Endodermal cell (in vitro differentiated cells): ENCODE measurements around the gene GBGT1. TPM values are rescaled to one million over a fixed set of nuclear protein-coding genes. Genes with fewer than 3 reads are reported as not detected.

Experiments used
- DNase-seq: peaks from one replicate; pipeline ENCODE4 v3.0.0-alpha.2; 2017
- H3K27ac ChIP-seq: 2 replicates; pipeline ENCODE4 v1.5.1; 2013; ENCODE audit warnings: mild to moderate bottlenecking, low read depth, low read length, moderate library complexity
- H3K27me3 ChIP-seq: 2 replicates; pipeline ENCODE4 v1.6.1; 2013; ENCODE audit warnings: mild to moderate bottlenecking, low read length, moderate library complexity; ENCODE audit not compliant: insufficient read depth, control insufficient read depth, poor library complexity, severe bottlenecking
- H3K36me3 ChIP-seq: 2 replicates; pipeline ENCODE4 v1.7.0; 2013; ENCODE audit warnings: mild to moderate bottlenecking, low read length, moderate library complexity; ENCODE audit not compliant: control insufficient read depth, insufficient read depth
- H3K4me1 ChIP-seq: one replicate; pipeline ENCODE4 v1.7.0; 2013; ENCODE audit warnings: low read length; ENCODE audit not compliant: control insufficient read depth, insufficient read depth
- H3K4me3 ChIP-seq: 2 replicates; pipeline ENCODE4 v1.5.1; 2013; ENCODE audit warnings: mild to moderate bottlenecking, low read length, moderate library complexity
- H3K9ac ChIP-seq: 2 replicates; pipeline ENCODE4 v1.6.1; 2013; ENCODE audit warnings: mild to moderate bottlenecking, low read length, moderate library complexity; ENCODE audit not compliant: poor library complexity, severe bottlenecking; ENCODE audit errors: extremely low read depth
- H3K9me3 ChIP-seq: 2 replicates; pipeline ENCODE4 v1.6.1; 2013; ENCODE audit warnings: mild to moderate bottlenecking, low read length, moderate library complexity; ENCODE audit not compliant: control insufficient read depth
- H3K27ac Mint-ChIP-seq: 2 replicates; pipeline ENCODE4 v1.8.0; 2020; ENCODE audit warnings: mixed read lengths
- H3K27me3 Mint-ChIP-seq: 2 replicates; pipeline ENCODE4 v1.8.0; 2021; ENCODE audit warnings: mild to moderate bottlenecking, mixed read lengths; ENCODE audit not compliant: insufficient read depth
- H3K36me3 Mint-ChIP-seq: 2 replicates; pipeline ENCODE4 v1.8.0; 2020; ENCODE audit warnings: low read depth, mixed read lengths
- H3K4me1 Mint-ChIP-seq: 2 replicates; pipeline ENCODE4 v1.8.0; 2020; ENCODE audit warnings: mixed read lengths
- H3K4me3 Mint-ChIP-seq: 2 replicates; pipeline ENCODE4 v1.8.0; 2020; ENCODE audit warnings: mild to moderate bottlenecking, moderate library complexity, mixed read lengths
- H3K9me3 Mint-ChIP-seq: 2 replicates; pipeline ENCODE4 v1.8.0; 2020; ENCODE audit warnings: mild to moderate bottlenecking, mixed read lengths
- WGBS, 2 experiments: methylation state at CpG; one replicate each; pipeline versions ENCODE4 v1.1.5 to v1.1.7; 2013; ENCODE audit warnings: missing lambda C conversion rate in 2 of 2, mixed read lengths in 1 of 2; ENCODE audit not compliant: insufficient coverage in 1 of 2, insufficient read length in 1 of 2; 5-methylcytosine and 5-hydroxymethylcytosine counted together
- total RNA-seq, 2 donors: library from RNA; stranded (reverse); fragmentation: NEBNext Ultra II Directional in 1 of 2; extraction: Animal tissue kit (Norgen Biotek cat#: 25700) in 1 of 2; gene quantifications; 2 replicates in 1 of 2; 3 replicates in 1 of 2; pipeline ENCODE4 v1.2.1, GENCODE V29; 2021
- TF ChIP-seq, protein P1 (sequence below): fragments of 200-600 bp; sonication (generic); conservative IDR thresholded peaks from 2 replicates; pipeline ENCODE4 v1.5.0; 2021; ENCODE audit warnings: antibody characterized with exemption, mild to moderate bottlenecking

The GBGT1 gene
- total RNA-seq, 2 donors from 2014 or later: 28.2 to 29.1 TPM

DNA sequence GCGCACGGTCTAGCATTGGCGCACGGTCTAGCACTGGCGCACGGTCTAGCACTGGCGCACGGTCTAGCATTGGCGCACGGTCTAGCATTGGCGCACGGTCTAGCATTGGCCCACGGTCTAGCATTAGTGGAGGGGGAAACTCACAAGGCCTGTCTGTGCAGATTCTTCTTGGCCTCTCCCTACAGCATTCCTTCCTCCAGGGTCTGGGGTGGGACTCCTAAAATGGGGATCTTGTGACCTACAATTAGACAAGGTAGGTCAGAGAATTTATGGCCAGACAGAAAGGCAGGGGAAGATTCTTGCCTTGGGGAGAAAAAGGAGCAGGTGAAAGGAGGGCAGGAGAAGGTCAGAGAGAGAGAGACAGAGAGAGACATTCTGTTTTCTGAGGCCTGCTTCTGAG is 5.4 kb upstream of the GBGT1 start:
- 92% methylated on average over 13 of the region's 13 CpGs for WGBS, 2 experiments
- H3K36me3 ChIP-seq: no peaks in the 10 kb centered on the region
- Mint-ChIP-seq H3K27ac (peak overlapping the region; percentile 74), H3K9me3 (no peaks in the 10 kb centered on the region), H3K36me3 (no peaks in the 10 kb centered on the region), H3K27me3 (peaks cover 3% of the 10 kb centered on the region), H3K4me1 (peaks cover 22% of the 10 kb centered on the region), H3K4me3 (no peak overlapping the region)
- H3K9me3 ChIP-seq: no peaks in the 10 kb centered on the region
- H3K4me1 ChIP-seq: peaks cover 6% of the 10 kb centered on the region
- no peak overlapping the region for H3K27ac ChIP-seq
- DNase-seq: no peak
- H3K4me3 ChIP-seq: no peak overlapping the region
- H3K9ac ChIP-seq: peak overlapping the region; percentile 51
- TF ChIP-seq, protein P1, sequence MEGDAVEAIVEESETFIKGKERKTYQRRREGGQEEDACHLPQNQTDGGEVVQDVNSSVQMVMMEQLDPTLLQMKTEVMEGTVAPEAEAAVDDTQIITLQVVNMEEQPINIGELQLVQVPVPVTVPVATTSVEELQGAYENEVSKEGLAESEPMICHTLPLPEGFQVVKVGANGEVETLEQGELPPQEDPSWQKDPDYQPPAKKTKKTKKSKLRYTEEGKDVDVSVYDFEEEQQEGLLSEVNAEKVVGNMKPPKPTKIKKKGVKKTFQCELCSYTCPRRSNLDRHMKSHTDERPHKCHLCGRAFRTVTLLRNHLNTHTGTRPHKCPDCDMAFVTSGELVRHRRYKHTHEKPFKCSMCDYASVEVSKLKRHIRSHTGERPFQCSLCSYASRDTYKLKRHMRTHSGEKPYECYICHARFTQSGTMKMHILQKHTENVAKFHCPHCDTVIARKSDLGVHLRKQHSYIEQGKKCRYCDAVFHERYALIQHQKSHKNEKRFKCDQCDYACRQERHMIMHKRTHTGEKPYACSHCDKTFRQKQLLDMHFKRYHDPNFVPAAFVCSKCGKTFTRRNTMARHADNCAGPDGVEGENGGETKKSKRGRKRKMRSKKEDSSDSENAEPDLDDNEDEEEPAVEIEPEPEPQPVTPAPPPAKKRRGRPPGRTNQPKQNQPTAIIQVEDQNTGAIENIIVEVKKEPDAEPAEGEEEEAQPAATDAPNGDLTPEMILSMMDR: no peak
- no peaks in the 10 kb centered on the region for H3K27me3 ChIP-seq

DNA sequence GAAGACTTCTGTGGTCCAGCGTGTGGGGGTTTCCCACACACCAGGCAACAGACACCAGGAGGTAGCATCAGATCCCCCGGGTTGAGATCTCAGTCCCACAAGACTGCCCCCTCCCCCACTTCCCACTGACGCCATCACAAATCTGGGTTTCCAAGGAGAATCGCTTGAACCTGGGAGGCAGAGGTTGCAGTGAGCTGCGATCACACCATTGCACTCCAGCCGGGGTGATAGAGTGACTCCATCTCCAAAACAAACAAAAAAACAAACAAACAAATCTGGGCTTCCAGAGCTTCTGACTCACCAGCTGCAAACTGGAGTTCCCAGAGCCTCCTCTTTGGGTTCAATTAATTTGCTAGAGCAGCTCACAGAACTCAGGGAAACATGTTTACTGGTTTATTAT is 4.7 kb upstream of the GBGT1 start:
- H3K27me3 ChIP-seq: no peaks in the 10 kb centered on the region
- Mint-ChIP-seq H3K4me1 (peaks cover 22% of the 10 kb centered on the region), H3K27ac (peak overlapping the region; percentile 74), H3K9me3 (no peaks in the 10 kb centered on the region), H3K27me3 (peaks cover 3% of the 10 kb centered on the region), H3K36me3 (no peaks in the 10 kb centered on the region), H3K4me3 (peak overlapping the region; percentile 8)
- TF ChIP-seq, protein P1: no peak
- peak overlapping the region; percentile 51 for H3K9ac ChIP-seq
- no peaks in the 10 kb centered on the region for H3K9me3 ChIP-seq
- no peaks in the 10 kb centered on the region for H3K36me3 ChIP-seq
- no peak overlapping the region for H3K4me3 ChIP-seq
- H3K27ac ChIP-seq: no peak overlapping the region
- 45% methylated on average over 6 of the region's 6 CpGs; no CpG with 5 or more reads in 1 of the 2 experiments for WGBS, 2 experiments
- peak; percentile 84 for DNase-seq
- H3K4me1 ChIP-seq: peaks cover 6% of the 10 kb centered on the region

DNA sequence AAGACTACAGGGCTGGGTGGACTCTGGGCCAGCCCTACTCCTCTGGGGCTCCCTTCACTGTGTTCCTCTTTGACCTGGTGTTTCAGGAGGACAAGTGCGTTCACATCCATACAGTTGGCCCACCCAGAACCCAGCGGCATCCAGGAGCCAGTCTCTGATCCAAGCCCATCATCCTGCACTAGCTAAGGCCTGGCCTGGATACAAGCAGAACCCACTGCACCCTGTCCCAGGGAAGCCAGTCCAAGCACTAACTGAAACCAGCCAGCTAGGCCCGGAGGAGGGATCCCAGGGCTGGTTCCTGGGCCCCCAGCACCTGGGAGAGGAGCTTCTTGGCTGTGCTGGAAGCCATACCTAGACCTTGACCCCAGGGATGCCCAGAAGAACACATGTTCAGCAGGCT is 4.1 kb upstream of the GBGT1 start:
- TF ChIP-seq, protein P1: no peak
- WGBS, 2 experiments: 91 to 93% methylated on average over 3 of the region's 3 CpGs
- no peak overlapping the region for H3K27ac ChIP-seq

More for the DNA sequence above, 4.1 kb upstream of the GBGT1 start:
- Histone ChIP-seq H3K4me3 (no peak overlapping the region), H3K27me3 (no peaks in the 10 kb centered on the region), H3K36me3 (no peaks in the 10 kb centered on the region), H3K9me3 (no peaks in the 10 kb centered on the region), H3K4me1 (peaks cover 6% of the 10 kb centered on the region), H3K9ac (peak overlapping the region; percentile 38)
- Mint-ChIP-seq H3K4me3 (no peak overlapping the region), H3K36me3 (no peaks in the 10 kb centered on the region), H3K4me1 (peaks cover 22% of the 10 kb centered on the region), H3K27me3 (peaks cover 6% of the 10 kb centered on the region), H3K9me3 (no peaks in the 10 kb centered on the region), H3K27ac (peak overlapping the region; percentile 74)
- no peak for DNase-seq
